Nephron progenitor cell (in vitro differentiated cells): ENCODE data around the gene GH2.
A peak's percentile ranks its signal among the peaks of the same experiment; 100 is the strongest.

ENCODE experiments used
- DNase-seq: peaks from one replicate; pipeline ENCODE4 v3.0.0; 2021
- H3K27ac Mint-ChIP-seq: 2 replicates; pipeline ENCODE4 v1.8.0; 2021; ENCODE audit warnings: mild to moderate bottlenecking, moderate library complexity, mixed read lengths
- H3K27me3 Mint-ChIP-seq: 2 replicates; pipeline ENCODE4 v1.8.0; 2021; ENCODE audit warnings: mild to moderate bottlenecking, low read depth, mixed read lengths; ENCODE audit not compliant: poor library complexity
- H3K36me3 Mint-ChIP-seq: 2 replicates; pipeline ENCODE4 v1.8.0; 2021; ENCODE audit warnings: low read depth, mixed read lengths
- H3K4me1 Mint-ChIP-seq: 2 replicates; pipeline ENCODE4 v1.8.0; 2021; ENCODE audit warnings: mixed read lengths
- H3K4me3 Mint-ChIP-seq: 2 replicates; pipeline ENCODE4 v1.8.0; 2021; ENCODE audit warnings: mild to moderate bottlenecking, moderate library complexity, mixed read lengths
- H3K9me3 Mint-ChIP-seq: 2 replicates; pipeline ENCODE4 v1.8.0; 2021; ENCODE audit warnings: mild to moderate bottlenecking, moderate library complexity, mixed read lengths
- TF ChIP-seq, protein P1 (sequence below): fragments of 200-600 bp; sonication (generic); IDR thresholded peaks from 2 replicates; pipeline ENCODE4 v1.5.0; 2021; ENCODE audit warnings: antibody characterized with exemption

Gene GH2

DNA sequence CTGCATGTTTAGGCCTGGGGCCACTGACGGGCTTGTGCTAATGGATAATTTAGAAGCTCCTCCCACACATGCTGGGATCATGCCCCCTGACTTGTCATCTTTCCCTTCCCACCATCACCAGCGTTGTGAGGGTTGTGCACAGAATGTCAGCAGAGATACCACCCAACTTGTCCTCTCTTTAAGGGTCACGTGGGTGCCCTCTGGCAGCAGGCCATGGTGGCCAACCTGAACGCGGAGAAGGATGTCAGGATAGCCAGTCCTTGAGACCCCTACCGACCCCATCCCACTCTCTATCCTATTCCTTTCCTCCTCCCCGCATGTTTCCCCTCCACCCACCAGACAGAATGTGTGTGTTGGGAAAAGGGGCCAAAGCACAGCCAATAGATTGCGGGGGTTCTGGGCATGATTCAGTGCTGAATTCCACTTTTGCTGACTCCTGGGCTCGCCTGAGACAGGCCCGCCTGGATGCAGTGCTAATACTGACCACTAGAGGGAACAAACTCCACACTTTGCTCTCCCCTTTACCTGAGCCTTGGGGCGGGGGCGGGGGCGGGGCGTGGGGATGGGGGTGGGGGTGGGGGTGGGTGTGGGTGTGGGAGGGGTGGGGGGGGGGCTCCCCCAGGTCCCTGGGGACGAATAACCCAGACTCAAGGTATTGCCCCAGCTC, at the start of gene GH2:
TSS of gene GH2 (minus strand) at position 10 of the 667 bp plus-strand sequence. CDS start 143 bp downstream, outside the sequence.
- Mint-ChIP-seq H3K36me3 (no peaks in the 10 kb centered on the region), H3K4me3 (no peak within 1 kb of the TSS), H3K9me3 (no peaks in the 10 kb centered on the region), H3K4me1 (peaks cover 5% of the 10 kb centered on the region), H3K27me3 (peaks cover 40% of the 10 kb centered on the region), H3K27ac (no peak within 1 kb of the TSS)
- TF ChIP-seq, protein P1, sequence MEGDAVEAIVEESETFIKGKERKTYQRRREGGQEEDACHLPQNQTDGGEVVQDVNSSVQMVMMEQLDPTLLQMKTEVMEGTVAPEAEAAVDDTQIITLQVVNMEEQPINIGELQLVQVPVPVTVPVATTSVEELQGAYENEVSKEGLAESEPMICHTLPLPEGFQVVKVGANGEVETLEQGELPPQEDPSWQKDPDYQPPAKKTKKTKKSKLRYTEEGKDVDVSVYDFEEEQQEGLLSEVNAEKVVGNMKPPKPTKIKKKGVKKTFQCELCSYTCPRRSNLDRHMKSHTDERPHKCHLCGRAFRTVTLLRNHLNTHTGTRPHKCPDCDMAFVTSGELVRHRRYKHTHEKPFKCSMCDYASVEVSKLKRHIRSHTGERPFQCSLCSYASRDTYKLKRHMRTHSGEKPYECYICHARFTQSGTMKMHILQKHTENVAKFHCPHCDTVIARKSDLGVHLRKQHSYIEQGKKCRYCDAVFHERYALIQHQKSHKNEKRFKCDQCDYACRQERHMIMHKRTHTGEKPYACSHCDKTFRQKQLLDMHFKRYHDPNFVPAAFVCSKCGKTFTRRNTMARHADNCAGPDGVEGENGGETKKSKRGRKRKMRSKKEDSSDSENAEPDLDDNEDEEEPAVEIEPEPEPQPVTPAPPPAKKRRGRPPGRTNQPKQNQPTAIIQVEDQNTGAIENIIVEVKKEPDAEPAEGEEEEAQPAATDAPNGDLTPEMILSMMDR, result peak; percentile 40
- peak; percentile 72 for DNase-seq

DNA sequence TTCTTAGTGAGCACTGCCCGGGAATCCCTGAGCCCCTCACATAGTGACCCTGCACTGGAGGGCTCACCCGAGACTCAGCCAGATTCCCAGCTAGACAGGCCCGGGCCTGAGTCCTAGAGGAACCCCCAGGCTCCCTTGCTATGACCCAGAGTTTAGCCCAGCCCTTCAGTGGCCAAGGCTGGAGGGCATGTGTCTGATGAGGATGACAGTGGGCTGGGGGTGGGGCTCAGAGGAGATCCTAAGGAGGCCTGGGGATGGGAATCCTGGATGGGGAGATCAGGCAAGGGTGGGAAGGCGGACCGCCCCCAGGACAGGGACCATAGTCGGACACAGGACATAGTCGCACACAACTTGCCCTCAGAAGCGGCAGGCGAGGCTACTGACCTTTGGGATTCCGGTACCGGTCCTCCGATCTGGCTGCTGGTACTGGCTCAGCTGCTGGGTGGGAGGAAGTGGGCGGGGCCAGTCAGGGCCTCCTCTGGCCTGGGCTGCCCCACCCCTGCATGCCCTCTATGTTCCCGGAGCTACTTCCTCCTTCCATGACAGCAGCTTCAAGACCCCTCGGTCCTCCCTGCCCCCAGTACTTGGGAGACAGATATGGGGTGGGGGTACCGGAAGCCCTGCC, 49.3 kb upstream of the GH2 start:
- H3K4me1 Mint-ChIP-seq, result peaks cover 20% of the 10 kb centered on the region
- DNase-seq, result peak; percentile 50
- H3K27ac Mint-ChIP-seq, result peak overlapping the region; percentile 71
- no peak overlapping the region for H3K4me3 Mint-ChIP-seq
- H3K27me3 Mint-ChIP-seq, result peaks cover 11% of the 10 kb centered on the region
- no peaks in the 10 kb centered on the region for H3K9me3 Mint-ChIP-seq
- TF ChIP-seq, protein P1, result no peak
- no peaks in the 10 kb centered on the region for H3K36me3 Mint-ChIP-seq

DNA sequence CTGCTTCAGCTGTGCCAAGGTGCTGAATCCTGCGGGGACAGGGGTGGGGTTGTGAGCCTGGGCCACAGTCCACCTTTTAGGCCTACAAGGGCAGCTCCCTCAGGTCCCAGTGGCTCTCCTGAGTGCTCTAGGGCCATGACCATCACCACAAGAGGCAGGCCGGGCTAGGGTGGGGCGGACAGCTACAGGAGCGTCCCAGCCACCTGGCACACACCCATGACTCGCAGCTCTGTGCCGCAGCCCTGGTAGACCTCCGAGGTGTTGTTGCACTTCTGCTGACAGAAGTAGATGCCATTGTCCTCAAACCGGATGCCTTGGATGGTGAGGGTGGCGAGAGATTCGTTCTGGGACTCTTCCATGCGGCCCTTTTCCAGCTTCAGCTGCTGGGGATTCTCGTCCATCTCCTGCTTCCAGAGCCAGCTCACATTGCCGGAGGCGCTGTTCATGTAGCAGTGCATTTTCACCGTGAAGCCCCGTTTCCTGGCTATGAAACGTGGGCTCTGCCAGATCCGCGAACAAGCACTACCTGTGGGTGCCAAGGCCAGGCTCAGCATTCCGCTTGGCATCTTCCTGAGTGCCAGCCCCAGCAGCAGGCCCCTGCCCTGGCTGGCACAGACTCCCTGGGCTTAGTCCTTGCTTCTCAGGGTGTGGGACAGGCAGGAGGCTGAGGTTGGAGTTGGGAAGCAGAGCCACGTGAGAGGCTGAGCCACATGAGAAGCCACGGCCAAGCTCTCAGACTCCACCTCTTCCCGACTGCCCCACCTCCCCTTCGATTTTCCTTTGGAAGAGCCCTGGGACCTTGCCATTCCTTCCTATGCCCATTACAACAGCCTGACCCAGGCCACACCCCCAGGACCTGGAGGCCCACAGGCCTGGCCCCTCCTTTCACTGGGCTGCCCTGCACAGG, 48.4 kb upstream of the GH2 start:
- H3K4me3 Mint-ChIP-seq, result no peak overlapping the region
- no peaks in the 10 kb centered on the region for H3K9me3 Mint-ChIP-seq
- peaks cover 20% of the 10 kb centered on the region for H3K4me1 Mint-ChIP-seq
- H3K27me3 Mint-ChIP-seq, result peaks cover 5% of the 10 kb centered on the region
- TF ChIP-seq, protein P1, result no peak
- H3K36me3 Mint-ChIP-seq, result no peaks in the 10 kb centered on the region
- peak overlapping the region; percentile 71 for H3K27ac Mint-ChIP-seq
- no peak for DNase-seq

DNA sequence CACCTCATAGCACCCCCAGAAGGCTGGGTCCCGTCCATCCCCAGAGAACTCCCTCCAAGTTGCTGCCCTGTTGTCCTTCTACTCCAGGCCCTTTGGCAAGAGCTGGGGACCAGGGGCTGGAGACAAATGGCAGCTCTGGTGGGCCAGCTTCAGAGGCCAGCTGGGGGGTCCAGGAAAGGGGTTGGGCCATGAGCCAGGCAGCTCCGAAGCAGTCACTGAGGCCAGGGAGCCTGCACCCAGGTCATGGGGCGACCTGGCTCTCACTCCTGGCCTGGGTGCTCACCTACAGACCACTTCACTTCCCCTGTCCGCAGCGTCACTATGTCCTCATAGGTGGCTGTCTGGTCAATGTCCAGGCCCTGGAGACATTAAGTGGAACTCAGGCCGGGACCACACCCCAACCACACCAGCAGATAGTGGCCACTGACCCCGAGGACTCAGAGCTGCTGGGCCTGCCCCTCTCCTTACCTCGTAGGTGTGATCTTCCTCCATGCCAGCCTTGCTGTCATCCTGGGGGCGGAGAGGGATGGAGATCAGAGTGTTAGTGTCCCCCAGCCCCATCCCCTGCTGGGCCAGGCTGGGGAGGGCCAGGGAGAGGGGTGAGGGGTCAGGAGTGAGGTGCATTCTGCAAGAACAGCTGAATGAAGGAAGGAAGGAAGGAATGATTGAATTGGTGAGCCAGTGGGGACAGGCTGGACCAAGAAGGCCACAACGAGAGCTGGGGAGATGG, 47.4 kb upstream of the GH2 start:
- peaks cover 20% of the 10 kb centered on the region for H3K4me1 Mint-ChIP-seq
- H3K27ac Mint-ChIP-seq, result no peak overlapping the region
- H3K4me3 Mint-ChIP-seq, result no peak overlapping the region
- TF ChIP-seq, protein P1, result no peak
- no peak for DNase-seq
- H3K36me3 Mint-ChIP-seq, result no peaks in the 10 kb centered on the region
- no peaks in the 10 kb centered on the region for H3K9me3 Mint-ChIP-seq
- peaks cover 2% of the 10 kb centered on the region for H3K27me3 Mint-ChIP-seq

DNA sequence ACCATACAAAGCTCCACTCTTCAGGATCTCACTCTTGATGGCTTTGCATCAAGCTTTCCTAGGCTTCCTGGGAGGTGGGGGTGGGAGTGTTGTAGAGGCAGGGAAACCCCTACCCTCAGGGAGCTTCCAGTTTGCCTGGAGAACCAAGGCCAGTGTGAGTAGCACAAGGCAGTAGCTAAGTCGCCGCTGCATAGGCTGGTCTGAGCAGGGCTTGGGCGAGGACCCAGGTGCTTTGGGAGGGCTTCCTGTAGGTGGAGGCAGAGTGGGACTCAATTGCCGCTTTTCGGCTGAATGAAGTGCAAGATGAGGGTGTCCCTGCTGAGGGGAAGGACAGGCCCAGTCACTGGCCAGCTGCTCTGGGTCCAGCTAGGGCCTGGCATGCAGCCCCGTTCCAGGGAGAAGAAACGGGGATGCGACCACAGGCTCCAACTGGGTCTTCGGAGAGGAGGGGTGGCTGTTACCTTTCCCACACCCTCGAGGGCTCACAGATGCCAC, 46.5 kb upstream of the GH2 start:
- TF ChIP-seq, protein P1, result no peak
- Mint-ChIP-seq H3K9me3 (no peaks in the 10 kb centered on the region), H3K27me3 (no peaks in the 10 kb centered on the region), H3K27ac (no peak overlapping the region), H3K4me1 (peaks cover 20% of the 10 kb centered on the region), H3K4me3 (no peak overlapping the region), H3K36me3 (no peaks in the 10 kb centered on the region)
- no peak for DNase-seq
